ENCODE data around the gene DOCK4. TPM values are rescaled to one million over a fixed set of nuclear protein-coding genes. Genes with fewer than 3 reads are reported as not detected.
"Not testable (repeated sequence)": the region's sequence is repeated elsewhere in the genome, so short reads cannot be mapped to it uniquely, and the experiment has no call there.

Gene DOCK4
- under 1 TPM; 0.32 TPM for total RNA-seq

- Mint-ChIP-seq H3K36me3 (ENCODE audit: low read depth) (peaks cover 3% of the 10 kb centered on the region), H3K27me3 (peaks cover 31% of the 10 kb centered on the region), H3K4me1 (peaks cover 34% of the 10 kb centered on the region), H3K27ac (peak within 1 kb of the TSS; percentile 84), H3K4me3 (peak within 1 kb of the TSS; percentile 92), H3K9me3 (ENCODE audit: low read depth) (no peaks in the 10 kb centered on the region)
- POLR2A ChIA-PET = interaction anchor here (1.1 to 4.7 kb wide), 2 partner anchors 9 to 244 kb away, joined by 3 to 23 read pairs; partner anchors contain the start of gene IFRD1
- ATAC-seq (peak; percentile 94), DNase-seq (peak; percentile 100)
- CTCF ChIA-PET = interaction anchor here (0.5 to 1.3 kb wide), 3 partner anchors 33 to 240 kb away, joined by 3 to 4 read pairs (median 3); no protein-coding TSS in a partner anchor
- intact Hi-C loops (cut with DNase I, micrococcal nuclease) = loop anchor here (1.0 to 5.0 kb wide), 8 partner anchors 184 to 912 kb away; partner anchors contain the start of genes IFRD1 (in 2 of the 2), IMMP2L (in 2 of the 2) and SMIM30 (in 1 of the 2)
Observed at GRCh38 chr7:112206238-112206990, at the start of gene DOCK4, which contains the start of gene ZNF277. Gene DOCK4 (minus strand): TSS chr7:112206399. CDS start chr7:112206138, 261 bp downstream. Gene ZNF277 (plus strand): TSS chr7:112206695. CDS start chr7:112206717, 22 bp downstream.

DNA sequence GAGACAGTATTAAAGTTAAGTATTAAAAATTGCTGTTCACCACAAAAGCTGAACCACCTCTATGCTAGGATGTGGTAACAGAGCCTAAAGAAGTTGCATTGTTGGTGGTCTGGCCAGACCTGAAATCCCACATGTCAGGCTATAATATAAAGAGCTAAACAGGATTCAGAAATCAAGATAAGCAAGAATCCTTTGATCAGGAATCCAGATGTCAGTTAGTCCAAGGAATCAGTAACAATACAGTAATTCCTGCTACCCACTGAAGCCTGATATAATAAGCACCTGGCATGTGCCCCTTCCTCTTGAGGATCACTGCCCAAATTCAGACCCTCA, 49.2 kb upstream of the DOCK4 start:
- DNase-seq = no peak
- ChIA-PET CTCF (interaction anchor here (1.1 kb wide), 1 partner anchor 174 kb away, joined by 3 read pairs; no protein-coding TSS in a partner anchor), POLR2A (no interaction called here)
- Mint-ChIP-seq H3K36me3 (ENCODE audit: low read depth) (no peaks in the 10 kb centered on the region), H3K9me3 (ENCODE audit: low read depth) (no peaks in the 10 kb centered on the region), H3K4me3 (no peak overlapping the region), H3K4me1 (peaks cover 34% of the 10 kb centered on the region), H3K27ac (no peak overlapping the region), H3K27me3 (no peaks in the 10 kb centered on the region)
- intact Hi-C loops (cut with DNase I, micrococcal nuclease) = no loop called here
- no peak for ATAC-seq

DNA sequence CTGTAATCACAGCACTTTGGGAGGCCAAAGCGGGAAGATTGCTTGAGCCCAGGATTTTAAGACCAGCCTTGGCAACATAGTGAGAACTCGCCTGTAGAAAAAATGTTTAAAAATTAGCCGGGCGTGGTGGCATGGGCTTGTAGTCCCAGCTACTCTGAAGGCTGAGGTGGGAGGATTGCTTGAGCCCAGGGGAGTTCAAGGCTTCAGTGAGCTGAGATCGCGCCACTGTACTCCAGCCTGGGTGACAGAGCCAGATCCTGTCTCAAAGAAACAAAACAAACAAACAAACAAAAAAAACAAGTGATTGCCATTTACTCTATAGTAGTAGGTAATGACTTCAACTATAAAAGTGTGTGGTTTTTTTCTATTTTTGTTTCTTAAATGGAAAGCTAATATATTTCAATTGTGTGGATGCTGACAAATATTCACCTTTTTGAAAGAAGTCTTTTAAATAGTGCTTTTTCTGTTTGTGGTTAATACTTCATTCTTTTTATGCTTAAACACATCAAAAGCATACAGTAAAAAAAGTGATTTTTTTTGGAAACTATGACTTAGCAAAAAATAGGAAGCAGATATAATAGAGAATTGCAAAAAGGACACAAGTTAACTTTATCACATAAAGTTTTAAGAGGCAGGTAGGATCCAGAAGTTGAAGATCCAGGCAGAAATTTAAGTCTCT, 48.6 kb upstream of the DOCK4 start:
- Mint-ChIP-seq H3K4me1 (peaks cover 34% of the 10 kb centered on the region), H3K27me3 (no peaks in the 10 kb centered on the region), H3K4me3 (no peak overlapping the region), H3K9me3 (ENCODE audit: low read depth) (no peaks in the 10 kb centered on the region), H3K36me3 (ENCODE audit: low read depth) (no peaks in the 10 kb centered on the region), H3K27ac (no peak overlapping the region)
- POLR2A ChIA-PET = interaction anchor here (0.6 kb wide), 1 partner anchor 240 kb away, joined by 3 read pairs; no protein-coding TSS in a partner anchor
- intact Hi-C loops (cut with DNase I, micrococcal nuclease) = no loop called here
- CTCF ChIA-PET = interaction anchor here (0.5 to 1.5 kb wide), 4 partner anchors 19 to 1211 kb away, joined by 3 to 6 read pairs (median 4); no protein-coding TSS in a partner anchor
- DNase-seq (no peak), ATAC-seq (no peak)

- no peaks in the 10 kb centered on the region for H3K27me3 Mint-ChIP-seq
- intact Hi-C loops (cut with DNase I, micrococcal nuclease) = no loop called here
- peaks cover 2% of the 10 kb centered on the region for H3K9me3 Mint-ChIP-seq (ENCODE audit: low read depth)
- ATAC-seq (no peak), DNase-seq (no peak)
- H3K4me3 Mint-ChIP-seq = no peak overlapping the region
- H3K4me1 Mint-ChIP-seq = peaks cover 34% of the 10 kb centered on the region
- H3K27ac Mint-ChIP-seq = no peak overlapping the region
- POLR2A ChIA-PET = interaction anchor here (0.6 kb wide), 1 partner anchor 240 kb away, joined by 3 read pairs; no protein-coding TSS in a partner anchor
- CTCF ChIA-PET = interaction anchor here (0.5 to 1.5 kb wide), 3 partner anchors 20 to 1212 kb away, joined by 3 to 6 read pairs (median 5); no protein-coding TSS in a partner anchor
- H3K36me3 Mint-ChIP-seq (ENCODE audit: low read depth) = no peaks in the 10 kb centered on the region
Observed at GRCh38 chr7:112254156-112254555, 48.0 kb upstream of the DOCK4 start.

DNA sequence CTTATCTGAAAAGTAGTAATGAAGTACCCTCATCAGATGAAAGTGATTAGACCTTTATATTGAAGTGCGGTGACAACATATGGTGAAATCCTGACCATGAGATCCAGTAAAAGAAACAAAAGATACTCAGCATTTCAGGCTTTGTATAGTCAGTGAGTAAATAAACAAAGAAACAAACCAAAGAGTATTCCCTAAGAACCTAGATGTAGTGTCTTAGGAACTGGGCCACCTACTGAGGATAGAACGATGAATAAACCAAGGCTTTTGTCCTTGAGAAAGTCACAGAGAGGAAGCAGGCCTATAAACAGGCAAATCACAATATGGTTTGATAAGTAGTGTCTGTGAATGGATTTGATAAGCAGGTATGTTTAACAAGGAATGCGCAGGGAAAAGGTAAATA, 46.5 kb upstream of the DOCK4 start:
- ATAC-seq = no peak
- no peak for DNase-seq
- no peaks in the 10 kb centered on the region for H3K27me3 Mint-ChIP-seq
- no peak overlapping the region for H3K4me3 Mint-ChIP-seq
- H3K4me1 Mint-ChIP-seq = peaks cover 34% of the 10 kb centered on the region
- ChIA-PET POLR2A (no interaction called here), CTCF (no interaction called here)
- peaks cover 2% of the 10 kb centered on the region for H3K9me3 Mint-ChIP-seq (ENCODE audit: low read depth)
- no peaks in the 10 kb centered on the region for H3K36me3 Mint-ChIP-seq (ENCODE audit: low read depth)
- intact Hi-C loops (cut with DNase I, micrococcal nuclease) = no loop called here
- H3K27ac Mint-ChIP-seq = no peak overlapping the region

DNA sequence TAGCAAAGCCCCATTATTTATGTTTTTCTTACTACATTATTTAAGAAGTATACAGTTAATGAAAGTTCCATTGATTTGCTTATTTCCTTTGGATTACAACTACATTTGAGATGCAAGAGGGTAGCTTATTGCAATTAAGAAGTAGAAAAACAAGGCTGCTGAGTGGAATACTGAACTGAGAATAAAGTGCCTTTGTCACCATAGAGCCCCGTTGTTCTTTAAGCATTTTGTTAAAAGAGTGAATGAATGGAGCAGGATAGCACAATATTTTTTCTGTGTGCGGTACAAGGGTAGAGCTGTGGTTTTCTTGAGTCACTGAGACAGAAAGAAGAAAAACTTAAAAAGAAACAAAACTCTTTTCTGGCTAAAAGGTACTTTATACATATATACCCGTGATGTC, 45.9 kb upstream of the DOCK4 start:
- H3K4me3 Mint-ChIP-seq = no peak overlapping the region
- H3K36me3 Mint-ChIP-seq (ENCODE audit: low read depth) = no peaks in the 10 kb centered on the region
- no peak overlapping the region for H3K27ac Mint-ChIP-seq
- intact Hi-C loops (cut with DNase I, micrococcal nuclease) = no loop called here
- ATAC-seq (no peak), DNase-seq (no peak)
- H3K27me3 Mint-ChIP-seq = no peaks in the 10 kb centered on the region
- peaks cover 2% of the 10 kb centered on the region for H3K9me3 Mint-ChIP-seq (ENCODE audit: low read depth)
- H3K4me1 Mint-ChIP-seq = peaks cover 34% of the 10 kb centered on the region
- POLR2A ChIA-PET = no interaction called here
- CTCF ChIA-PET = interaction anchor here (0.5 kb wide), 1 partner anchor 911 kb away, joined by 3 read pairs; no protein-coding TSS in a partner anchor

DNA sequence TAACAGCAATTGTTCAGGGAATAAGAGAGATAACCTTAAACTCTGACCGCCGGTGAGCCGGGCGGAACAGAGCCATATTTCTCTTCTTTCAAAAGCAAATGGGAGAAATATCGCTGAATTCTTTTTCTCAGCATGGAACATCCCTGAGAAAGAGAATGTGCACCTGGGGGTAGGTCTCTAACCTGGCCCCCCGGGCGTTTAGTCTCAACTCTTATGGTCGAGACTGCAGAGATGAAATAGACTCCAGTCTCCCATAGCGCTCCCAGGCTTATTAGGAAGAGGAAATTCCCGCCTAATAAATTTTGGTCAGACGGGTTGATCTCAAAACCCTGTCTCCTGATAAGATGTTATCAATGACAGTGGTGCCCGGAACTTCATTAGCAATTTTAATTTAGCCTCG, 43.8 kb upstream of the DOCK4 start:
- CTCF ChIA-PET = not testable (repeated sequence)

GRCh38 chr7:112248598-112248997, 42.4 kb upstream of the DOCK4 start:
- intact Hi-C loops (cut with DNase I, micrococcal nuclease) = no loop called here
- H3K36me3 Mint-ChIP-seq (ENCODE audit: low read depth) = peaks cover 7% of the 10 kb centered on the region
- H3K27ac Mint-ChIP-seq = no peak overlapping the region
- H3K4me1 Mint-ChIP-seq = peaks cover 20% of the 10 kb centered on the region
- DNase-seq = no peak
- no peak overlapping the region for H3K4me3 Mint-ChIP-seq
- H3K9me3 Mint-ChIP-seq (ENCODE audit: low read depth) = peaks cover 2% of the 10 kb centered on the region
- ChIA-PET CTCF (interaction anchor here (0.6 to 1.1 kb wide), 2 partner anchors 15 to 51 kb away, joined by 3 to 5 read pairs; no protein-coding TSS in a partner anchor), POLR2A (no interaction called here)
- no peak for ATAC-seq
- H3K27me3 Mint-ChIP-seq = no peaks in the 10 kb centered on the region

More for the DNA sequence above, 43.8 kb upstream of the DOCK4 start:
- peaks cover 30% of the 10 kb centered on the region for H3K4me1 Mint-ChIP-seq
- DNase-seq; H3K27ac Mint-ChIP-seq; intact Hi-C loops (cut with DNase I, micrococcal nuclease); POLR2A ChIA-PET; H3K36me3 Mint-ChIP-seq (ENCODE audit: low read depth); H3K9me3 Mint-ChIP-seq (ENCODE audit: low read depth); H3K27me3 Mint-ChIP-seq; H3K4me3 Mint-ChIP-seq; ATAC-seq: not testable (repeated sequence)

GRCh38 chr7:112238852-112239610, 32.8 kb upstream of the DOCK4 start:
- no peak for ATAC-seq
- H3K27ac Mint-ChIP-seq = no peak overlapping the region
- no peaks in the 10 kb centered on the region for H3K27me3 Mint-ChIP-seq
- POLR2A ChIA-PET = no interaction called here
- no peak overlapping the region for H3K4me3 Mint-ChIP-seq
- CTCF ChIA-PET = no interaction called here
- no peaks in the 10 kb centered on the region for H3K4me1 Mint-ChIP-seq
- H3K36me3 Mint-ChIP-seq (ENCODE audit: low read depth) = peaks cover 14% of the 10 kb centered on the region
- no peak for DNase-seq
- H3K9me3 Mint-ChIP-seq (ENCODE audit: low read depth) = peaks cover 12% of the 10 kb centered on the region
- intact Hi-C loops (cut with DNase I, micrococcal nuclease) = no loop called here

- H3K9me3 Mint-ChIP-seq (ENCODE audit: low read depth) = peaks cover 11% of the 10 kb centered on the region
- H3K36me3 Mint-ChIP-seq (ENCODE audit: low read depth) = peaks cover 16% of the 10 kb centered on the region
- DNase-seq (no peak), ATAC-seq (no peak)
- POLR2A ChIA-PET = no interaction called here
- H3K4me3 Mint-ChIP-seq = no peak overlapping the region
- no peaks in the 10 kb centered on the region for H3K27me3 Mint-ChIP-seq
- CTCF ChIA-PET = no interaction called here
- H3K27ac Mint-ChIP-seq = no peak overlapping the region
- H3K4me1 Mint-ChIP-seq = no peaks in the 10 kb centered on the region
- intact Hi-C loops (cut with DNase I, micrococcal nuclease) = no loop called here
Observed at GRCh38 chr7:112238330-112238729, 32.1 kb upstream of the DOCK4 start.

GRCh38 chr7:112236597-112236996, 30.4 kb upstream of the DOCK4 start:
- no peaks in the 10 kb centered on the region for H3K27me3 Mint-ChIP-seq
- H3K36me3 Mint-ChIP-seq (ENCODE audit: low read depth) = peaks cover 15% of the 10 kb centered on the region
- no peaks in the 10 kb centered on the region for H3K4me1 Mint-ChIP-seq
- DNase-seq (no peak), ATAC-seq (no peak)
- peaks cover 7% of the 10 kb centered on the region for H3K9me3 Mint-ChIP-seq (ENCODE audit: low read depth)
- ChIA-PET CTCF (interaction anchor here (0.9 kb wide), 1 partner anchor 22 kb away, joined by 3 read pairs; no protein-coding TSS in a partner anchor), POLR2A (no interaction called here)
- intact Hi-C loops (cut with DNase I, micrococcal nuclease) = no loop called here
- no peak overlapping the region for H3K27ac Mint-ChIP-seq
- H3K4me3 Mint-ChIP-seq = no peak overlapping the region

All from activated CD4-positive, alpha-beta T cell treated with anti-CD3 and anti-CD28 coated beads for 36 hours (primary cell).